IgD-negative memory B cell (primary cell): ENCODE measurements around the gene SLC18B1. TPM values are rescaled to one million over a fixed set of nuclear protein-coding genes. Genes with fewer than 3 reads are reported as not detected.

Source experiments
- polyA plus RNA-seq: library from polyadenylated mRNA; unstranded; fragments of 300-500 nt; fragmentation: Illumina TruSeq; gene quantifications from one replicate; pipeline ENCODE4 v1.2.3, GENCODE V29; 2021

The SLC18B1 gene
- polyA plus RNA-seq, 1 donor from 2014 or later = 11.3 TPM

Other genes starting within 250 kb of the SLC18B1 start
- not detected for gene TAAR8, start 246.0 kb downstream of the SLC18B1 start, polyA plus RNA-seq
- not detected for gene TAAR6, start 228.3 kb downstream of the SLC18B1 start, polyA plus RNA-seq
- gene TAAR5, start 208.9 kb downstream of the SLC18B1 start, polyA plus RNA-seq = not detected
- gene TAAR2, start 174.4 kb downstream of the SLC18B1 start, polyA plus RNA-seq = not detected
- gene TAAR1, start 139.5 kb downstream of the SLC18B1 start, polyA plus RNA-seq = not detected
- gene VNN1, start 84.6 kb downstream of the SLC18B1 start, polyA plus RNA-seq = not detected
- 40.4 TPM for gene VNN2, start 40.7 kb downstream of the SLC18B1 start, polyA plus RNA-seq
- gene RPS12, start 15.9 kb upstream of the SLC18B1 start, polyA plus RNA-seq = 2,380 TPM